Measurements from ENCODE around the gene PJA1.

The PJA1 gene

DNA sequence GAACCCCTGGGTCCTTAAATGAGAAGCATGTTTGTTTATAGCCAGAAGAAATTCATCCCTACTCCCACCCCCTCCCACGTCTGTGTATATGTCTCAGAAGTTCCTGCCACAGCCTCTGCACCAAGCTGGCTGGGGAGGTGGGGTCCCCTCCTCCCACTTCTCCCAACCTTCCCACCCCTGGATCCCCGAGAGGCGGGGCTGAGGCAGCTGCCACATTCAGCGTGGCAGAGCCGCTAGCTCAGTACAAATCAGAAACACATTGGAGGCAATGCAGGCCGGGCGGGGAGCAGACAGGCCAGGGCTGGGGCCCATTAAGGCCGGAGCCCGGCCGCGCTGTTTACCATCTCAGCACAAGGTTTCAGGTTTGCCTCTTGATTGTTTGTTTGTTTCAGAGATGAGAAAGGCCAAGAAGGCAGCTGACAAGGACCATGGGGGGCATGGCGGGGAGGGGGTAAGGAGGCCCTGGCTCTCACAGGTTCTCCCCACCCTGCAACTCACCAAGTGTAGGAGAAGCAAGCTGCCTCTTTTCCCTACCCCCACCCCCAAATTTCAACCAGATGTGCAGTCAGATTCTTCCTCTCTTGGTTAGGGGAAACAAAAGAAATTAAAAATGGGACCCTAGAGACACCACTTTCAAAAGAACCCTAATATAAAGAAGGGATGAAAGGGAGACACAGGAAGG is 22.3 kb downstream of the PJA1 start:
- DNase-seq (ENCODE audit: low spot score) = no peak
- ChIA-PET CTCF (no interaction called here), POLR2A (ENCODE audit: low non-redundant PET) (no interaction called here)
- H3K27ac ChIP-seq = no peak overlapping the region
- TF ChIP-seq CTCF (conservative IDR thresholded peaks at IDR 0.05; ENCODE audit: low read depth) = no peak

GRCh38 chrX:69140837-69141236 is 24.4 kb downstream of the PJA1 start:
- no peak overlapping the region for H3K27ac ChIP-seq
- CTCF ChIA-PET = no interaction called here
- DNase-seq (ENCODE audit: low spot score) = no peak
- TF ChIP-seq CTCF (conservative IDR thresholded peaks at IDR 0.05; ENCODE audit: low read depth) = no peak
- POLR2A ChIA-PET (ENCODE audit: low non-redundant PET) = no interaction called here

GRCh38 chrX:69139516-69139915 is 25.7 kb downstream of the PJA1 start:
- ChIA-PET CTCF (interaction anchor here (0.7 kb wide), 1 partner anchor 1477 kb away, joined by 3 read pairs; no protein-coding TSS in a partner anchor), POLR2A (ENCODE audit: low non-redundant PET) (no interaction called here)
- H3K27ac ChIP-seq = no peak overlapping the region
- no peak for DNase-seq (ENCODE audit: low spot score)
- no peak for TF ChIP-seq CTCF (conservative IDR thresholded peaks at IDR 0.05; ENCODE audit: low read depth)

DNA sequence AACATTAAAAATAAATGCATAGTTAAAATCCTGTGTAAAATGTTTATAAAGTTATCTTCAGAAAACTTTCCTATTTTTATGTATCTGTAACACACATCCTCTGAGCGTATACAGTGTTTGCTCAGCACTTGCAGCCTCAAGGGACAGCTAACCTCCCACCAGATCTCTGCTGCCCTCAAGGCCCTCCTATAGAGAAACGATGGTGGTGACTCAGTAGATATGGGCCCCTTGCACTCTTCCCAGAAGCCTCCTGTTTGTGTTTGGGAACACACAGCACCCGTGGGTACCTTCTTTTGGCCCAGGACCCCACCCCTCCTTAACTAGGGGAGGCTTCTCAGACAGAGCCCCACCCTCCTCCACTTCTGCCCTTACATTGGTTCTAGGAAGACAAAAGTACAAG is 26.7 kb downstream of the PJA1 start:
- no peak overlapping the region for H3K27ac ChIP-seq
- no peak for DNase-seq (ENCODE audit: low spot score)
- CTCF ChIA-PET = interaction anchor here (0.6 kb wide), 1 partner anchor 319 kb away, joined by 6 read pairs; no protein-coding TSS in a partner anchor
- TF ChIP-seq CTCF (conservative IDR thresholded peaks at IDR 0.05; ENCODE audit: low read depth) = no peak
- POLR2A ChIA-PET (ENCODE audit: low non-redundant PET) = no interaction called here

DNA sequence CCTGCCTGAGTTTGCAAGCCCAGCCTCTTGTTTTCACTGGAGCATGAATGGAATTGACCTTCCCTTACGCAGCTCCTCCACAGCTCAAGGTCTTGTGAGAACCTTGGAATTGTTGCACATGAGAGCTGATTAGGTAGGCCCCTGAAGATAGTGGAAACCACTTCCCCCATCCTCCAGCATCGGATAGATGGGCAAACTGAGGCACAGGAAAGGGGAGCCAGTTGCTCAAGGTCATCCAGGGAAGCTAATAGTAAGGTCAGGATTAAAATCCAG is 27.2 kb downstream of the PJA1 start:
- no peak overlapping the region for H3K27ac ChIP-seq
- DNase-seq (ENCODE audit: low spot score) = no peak
- POLR2A ChIA-PET (ENCODE audit: low non-redundant PET) = no interaction called here
- CTCF ChIA-PET = interaction anchor here (0.6 kb wide), 1 partner anchor 319 kb away, joined by 6 read pairs; no protein-coding TSS in a partner anchor
- no peak for TF ChIP-seq CTCF (conservative IDR thresholded peaks at IDR 0.05; ENCODE audit: low read depth)

GRCh38 chrX:69137371-69138117 is 27.7 kb downstream of the PJA1 start:
- no peak overlapping the region for H3K27ac ChIP-seq
- CTCF ChIA-PET = interaction anchor here (0.6 kb wide), 1 partner anchor 13 kb away, joined by 3 read pairs; no protein-coding TSS in a partner anchor
- TF ChIP-seq CTCF (conservative IDR thresholded peaks at IDR 0.05; ENCODE audit: low read depth) = no peak
- DNase-seq (ENCODE audit: low spot score) = no peak
- POLR2A ChIA-PET (ENCODE audit: low non-redundant PET) = no interaction called here
